Measurements from ENCODE around the gene RAE1. TPM values are rescaled to one million over a fixed set of nuclear protein-coding genes. Genes with fewer than 3 reads are reported as not detected.

The RAE1 gene, protein sequence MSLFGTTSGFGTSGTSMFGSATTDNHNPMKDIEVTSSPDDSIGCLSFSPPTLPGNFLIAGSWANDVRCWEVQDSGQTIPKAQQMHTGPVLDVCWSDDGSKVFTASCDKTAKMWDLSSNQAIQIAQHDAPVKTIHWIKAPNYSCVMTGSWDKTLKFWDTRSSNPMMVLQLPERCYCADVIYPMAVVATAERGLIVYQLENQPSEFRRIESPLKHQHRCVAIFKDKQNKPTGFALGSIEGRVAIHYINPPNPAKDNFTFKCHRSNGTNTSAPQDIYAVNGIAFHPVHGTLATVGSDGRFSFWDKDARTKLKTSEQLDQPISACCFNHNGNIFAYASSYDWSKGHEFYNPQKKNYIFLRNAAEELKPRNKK
- total RNA-seq = 16.7 and 19.5 TPM in 2 replicates

DNA sequence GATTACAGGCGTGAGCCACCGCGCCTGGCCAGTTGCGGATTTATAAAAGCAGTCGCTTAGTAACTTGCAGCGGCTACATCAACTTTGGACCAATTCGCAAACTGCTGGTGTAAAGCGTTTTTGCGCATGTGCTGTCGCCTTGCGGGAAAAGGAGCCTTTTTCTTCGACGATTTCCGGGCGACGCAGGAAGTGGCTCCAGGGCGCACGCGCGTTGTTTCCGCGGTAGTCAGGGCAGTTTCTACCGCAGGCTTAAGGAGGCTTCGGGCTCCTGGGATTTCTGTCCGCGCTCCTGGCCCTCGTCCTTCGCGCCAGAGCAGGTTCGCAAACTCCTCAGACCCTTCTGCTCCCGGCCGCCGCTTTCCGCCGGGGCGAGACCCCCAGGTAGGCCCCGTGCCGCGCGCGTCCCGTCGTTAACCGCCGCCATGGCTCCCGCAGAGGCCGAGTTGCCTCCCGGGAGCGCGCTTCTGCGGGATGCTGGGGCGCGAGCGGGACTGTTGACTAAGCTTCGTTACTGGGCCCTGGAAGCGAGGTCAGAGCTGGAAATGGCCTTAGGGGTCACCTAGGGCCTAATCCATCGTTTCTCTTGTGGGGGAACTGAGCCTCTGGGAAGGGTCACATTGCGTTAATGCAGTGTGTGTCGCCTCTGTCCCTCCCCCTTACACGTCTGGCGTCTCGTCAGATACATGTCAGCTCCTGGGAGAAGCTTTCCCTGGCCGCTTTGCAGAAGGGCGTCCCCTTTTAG lies at the start of gene RAE1:
Gene RAE1, plus strand, starts transcription at position 214 of the 742 bp plus-strand sequence. CDS start 2,784 bp downstream, outside the sequence.

DNA sequence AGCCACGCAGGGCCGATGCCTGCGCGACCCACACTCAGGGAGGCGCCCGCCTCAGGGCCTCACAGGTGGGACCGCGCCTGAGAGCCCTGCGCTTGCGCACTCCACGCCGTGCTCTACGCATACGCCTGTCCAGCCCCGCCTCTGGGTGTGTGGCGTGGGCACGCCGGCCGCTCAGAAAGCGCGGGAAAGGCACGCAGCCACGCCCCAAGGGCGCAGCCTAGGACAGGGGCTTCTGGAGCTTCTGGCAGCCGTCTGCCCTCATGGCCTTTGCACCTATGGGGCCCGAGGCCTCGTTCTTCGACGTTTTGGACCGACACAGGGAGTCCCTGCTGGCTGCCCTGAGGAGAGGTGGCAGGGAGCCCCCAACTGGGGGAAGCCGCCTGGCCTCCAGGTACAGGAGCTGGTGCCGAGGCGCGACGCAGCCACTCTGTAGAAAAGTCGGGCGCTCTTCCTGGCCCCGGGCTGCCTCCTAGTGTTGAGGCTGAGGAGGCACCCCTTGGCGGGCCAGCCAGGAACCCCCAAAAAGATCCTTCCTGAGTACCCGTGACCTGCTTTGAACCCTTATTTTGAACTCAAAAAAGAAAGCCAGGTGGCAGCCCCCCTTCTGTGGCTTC lies 21.3 kb upstream of the RAE1 start, which contains the start of gene SPO11:
Gene SPO11, plus strand, starts transcription at position 196 of the 614 bp plus-strand sequence. Its CDS starts 65 bp downstream, at position 261.

DNA sequence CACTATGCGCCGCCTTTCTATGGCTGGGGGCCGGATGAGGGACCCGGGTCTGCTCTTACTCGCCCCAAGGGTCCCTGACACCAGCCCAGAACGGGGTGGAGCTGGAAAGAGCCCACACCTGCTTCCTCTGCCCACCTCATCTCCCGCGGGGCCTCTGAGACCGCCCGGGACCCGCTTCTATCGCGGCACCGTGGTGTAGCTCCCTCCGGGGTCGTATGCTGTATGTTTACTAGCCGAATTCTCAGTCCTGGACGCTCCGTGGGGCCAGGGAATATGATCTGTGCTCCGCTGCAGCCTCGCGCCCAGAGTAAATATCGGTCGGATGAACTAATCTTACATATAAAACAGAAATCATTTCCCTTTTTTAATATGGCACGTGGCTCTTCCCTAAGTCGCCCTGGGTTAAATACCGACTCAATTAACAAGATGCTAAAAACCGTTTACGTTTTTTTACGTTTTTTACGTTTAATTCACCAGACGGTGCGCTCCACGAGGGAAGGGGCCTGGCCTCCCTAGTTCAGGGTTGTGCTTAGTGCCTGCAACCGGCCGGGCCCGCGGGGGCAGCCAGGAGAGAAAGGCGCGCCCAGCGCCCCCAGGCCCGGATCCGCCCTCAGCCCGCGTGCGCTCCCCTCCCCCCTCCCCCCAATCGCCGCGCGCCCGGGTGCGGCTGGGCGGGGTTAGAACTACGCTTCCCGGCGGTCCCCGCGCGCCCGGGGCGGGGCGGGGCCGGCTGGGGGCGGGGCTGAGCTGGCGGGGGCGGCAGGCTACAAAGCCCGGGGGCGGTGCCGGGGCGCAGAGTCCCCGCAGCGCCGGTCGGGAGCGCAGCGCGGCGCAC lies 39.8 kb downstream of the RAE1 start, which contains the start of gene RBM38:
Gene RBM38, plus strand, starts transcription at position 793 of the 835 bp plus-strand sequence. CDS start 186 bp downstream, outside the sequence.

Other genes starting within 250 kb of the RAE1 start
- gene BMP7, start 84.6 kb upstream of the RAE1 start, total RNA-seq = not detected in 2 replicates
- not detected in 2 replicates for gene SPO11, start 21.5 kb upstream of the RAE1 start, total RNA-seq
- gene RBM38, start 40.1 kb downstream of the RAE1 start, total RNA-seq = 8.8 and 9.4 TPM in 2 replicates
- gene CTCFL, start 173.9 kb downstream of the RAE1 start, total RNA-seq = not detected in 2 replicates
- not detected in 2 replicates for gene PCK1, start 209.9 kb downstream of the RAE1 start, total RNA-seq

All from dermis lymphatic vessel endothelial cell (primary cell).